Measurements from ENCODE around the gene APRT. TPM values are rescaled to one million over a fixed set of nuclear protein-coding genes. Genes with fewer than 3 reads are reported as not detected.

APRT gene
- total RNA-seq, 2 experiments from 2014 or later: 153 to 154 TPM

- H3K4me1 ChIP-seq (ENCODE audit: insufficient read depth, low read length): peaks cover 79% of the 10 kb centered on the region
- intact Hi-C loops (cut with DNase I, micrococcal nuclease): no loop called here
- H3K4me1 Mint-ChIP-seq (ENCODE audit: low read depth): peaks cover 13% of the 10 kb centered on the region
- H3K9me3 Mint-ChIP-seq: no peaks in the 10 kb centered on the region
- peaks cover 19% of the 10 kb centered on the region for H3K36me3 ChIP-seq (ENCODE audit: insufficient read depth, low read length)
- no peak overlapping the region for H3K27ac Mint-ChIP-seq
- TF ChIP-seq CTCF (IDR thresholded peaks at IDR 0.05): no peak
- no peak overlapping the region for H3K27ac ChIP-seq (ENCODE audit: low read depth in 1 of 2, low read length in 2 of 2)
- no peak overlapping the region for H3K4me3 ChIP-seq (ENCODE audit: low read length)
- no peaks in the 10 kb centered on the region for H3K27me3 Mint-ChIP-seq
- CTCF ChIA-PET: no interaction called here
- peaks cover 5% of the 10 kb centered on the region for H3K36me3 Mint-ChIP-seq (ENCODE audit: low read depth)
- no peak overlapping the region for H3K4me3 Mint-ChIP-seq
- ATAC-seq (ENCODE audit: poor library complexity) (no peak), DNase-seq (no peak)
- H3K9me3 ChIP-seq (ENCODE audit: control insufficient read depth in 1 of 2, insufficient read depth in 1 of 2, low read length in 2 of 2): peaks cover 0 to 10% of the 10 kb centered on the region in 2 experiments
- H3K27me3 ChIP-seq (ENCODE audit: control insufficient read depth in 1 of 2, insufficient read depth in 2 of 2, low read length in 2 of 2): no peaks in the 10 kb centered on the region
- POLR2A ChIA-PET: no interaction called here
Measured at GRCh38 chr16:88761143-88761534, 50.6 kb downstream of the APRT start.

GRCh38 chr16:88760424-88761142 lies 51.1 kb downstream of the APRT start:
- ChIA-PET CTCF (no interaction called here), POLR2A (interaction anchor here (1.5 to 2.2 kb wide), 3 partner anchors 10 to 60 kb away, joined by 4 to 14 read pairs (median 7); no protein-coding TSS in a partner anchor)
- ATAC-seq (ENCODE audit: poor library complexity) (no peak), DNase-seq (no peak)
- H3K36me3 Mint-ChIP-seq (ENCODE audit: low read depth): peaks cover 5% of the 10 kb centered on the region
- Histone ChIP-seq H3K27ac (ENCODE audit: low read depth in 1 of 2, low read length in 2 of 2) (no peak overlapping the region), H3K27me3 (ENCODE audit: control insufficient read depth in 1 of 2, insufficient read depth in 2 of 2, low read length in 2 of 2) (no peaks in the 10 kb centered on the region), H3K4me3 (ENCODE audit: low read length) (no peak overlapping the region), H3K9me3 (ENCODE audit: control insufficient read depth in 1 of 2, insufficient read depth in 1 of 2, low read length in 2 of 2) (peaks cover 0 to 10% of the 10 kb centered on the region in 2 experiments), H3K36me3 (ENCODE audit: insufficient read depth, low read length) (peaks cover 19% of the 10 kb centered on the region), H3K4me1 (ENCODE audit: insufficient read depth, low read length) (peaks cover 80% of the 10 kb centered on the region)
- no peak overlapping the region for H3K4me3 Mint-ChIP-seq
- peaks cover 13% of the 10 kb centered on the region for H3K4me1 Mint-ChIP-seq (ENCODE audit: low read depth)
- no peak overlapping the region for H3K27ac Mint-ChIP-seq
- no peaks in the 10 kb centered on the region for H3K27me3 Mint-ChIP-seq
- no peaks in the 10 kb centered on the region for H3K9me3 Mint-ChIP-seq
- TF ChIP-seq CTCF (IDR thresholded peaks at IDR 0.05): no peak
- intact Hi-C loops (cut with DNase I, micrococcal nuclease): no loop called here

GRCh38 chr16:88759976-88760350 lies 51.8 kb downstream of the APRT start:
- Mint-ChIP-seq H3K4me1 (ENCODE audit: low read depth) (peaks cover 13% of the 10 kb centered on the region), H3K27me3 (no peaks in the 10 kb centered on the region), H3K4me3 (no peak overlapping the region), H3K27ac (no peak overlapping the region), H3K9me3 (no peaks in the 10 kb centered on the region), H3K36me3 (ENCODE audit: low read depth) (peaks cover 5% of the 10 kb centered on the region)
- intact Hi-C loops (cut with DNase I, micrococcal nuclease): no loop called here
- Histone ChIP-seq H3K4me3 (ENCODE audit: low read length) (no peak overlapping the region), H3K27me3 (ENCODE audit: control insufficient read depth in 1 of 2, insufficient read depth in 2 of 2, low read length in 2 of 2) (no peaks in the 10 kb centered on the region), H3K27ac (ENCODE audit: low read depth in 1 of 2, low read length in 2 of 2) (peak overlapping the region in 1 of 2 donors; percentile 21), H3K36me3 (ENCODE audit: insufficient read depth, low read length) (peaks cover 19% of the 10 kb centered on the region), H3K4me1 (ENCODE audit: insufficient read depth, low read length) (peaks cover 82% of the 10 kb centered on the region), H3K9me3 (ENCODE audit: control insufficient read depth in 1 of 2, insufficient read depth in 1 of 2, low read length in 2 of 2) (peaks cover 0 to 10% of the 10 kb centered on the region in 2 experiments)
- DNase-seq (no peak), ATAC-seq (ENCODE audit: poor library complexity) (no peak)
- no peak for TF ChIP-seq CTCF (IDR thresholded peaks at IDR 0.05)
- POLR2A ChIA-PET: interaction anchor here (1.5 to 2.2 kb wide), 3 partner anchors 11 to 60 kb away, joined by 4 to 14 read pairs (median 7); no protein-coding TSS in a partner anchor
- CTCF ChIA-PET: interaction anchor here (1.5 to 1.6 kb wide), 2 partner anchors 13 to 98 kb away, joined by 3 to 4 read pairs; no protein-coding TSS in a partner anchor

Other genes with a start within 250 kb of the APRT start
- gene ZC3H18, start 241.5 kb downstream of the APRT start, total RNA-seq: 10 to 100 TPM; 92.6 to 93.7 TPM
- gene IL17C, start 173.4 kb downstream of the APRT start, total RNA-seq: under 1 TPM in 1 of 2 experiments, not detected in 1; 0.77 TPM
- gene CYBA, start 160.9 kb downstream of the APRT start, total RNA-seq: 100 to 1,000 TPM; 292 to 294 TPM
- 10 to 100 TPM; 74.2 to 76.9 TPM for gene MVD, start 148.8 kb downstream of the APRT start, total RNA-seq
- 1 to 10 TPM; 3.0 to 3.5 TPM for gene SNAI3, start 125.4 kb downstream of the APRT start, total RNA-seq
- 100 to 1,000 TPM; 334 to 355 TPM for gene RNF166, start 105.5 kb downstream of the APRT start, total RNA-seq
- 10 to 100 TPM; 39.3 to 44.0 TPM for gene CTU2, start 105.4 kb downstream of the APRT start, total RNA-seq
- gene PIEZO1, start 26.7 kb downstream of the APRT start, total RNA-seq: 100 to 1,000 TPM; 142 to 146 TPM
- 1 to 10 TPM in 1 of 2 experiments, under 1 TPM in 1; 0.47 to 1.0 TPM for gene CDT1, start 8.1 kb downstream of the APRT start, total RNA-seq
- gene GALNS, start 45.0 kb upstream of the APRT start, total RNA-seq: 10 to 100 TPM; 18.4 to 19.7 TPM
- gene TRAPPC2L, start 45.2 kb upstream of the APRT start, total RNA-seq: 10 to 100 TPM; 48.0 to 48.2 TPM
- not detected for gene PABPN1L, start 54.7 kb upstream of the APRT start, total RNA-seq
- gene CBFA2T3, start 165.3 kb upstream of the APRT start, total RNA-seq: 1 to 10 TPM in 1 of 2 experiments, under 1 TPM in 1; 0.80 to 1.6 TPM